Tibial nerve (tissue), 4 donors: ENCODE results near the gene PDE1C.

Experiments used
- CTCF ChIP-seq, 5 experiments: fragments of 200-600 bp in 3 of 5; fragments of 450-650 bp in 2 of 5; sonication (generic) in 3 of 5; IDR thresholded peaks; one replicate each; pipeline ENCODE4 v1.5.1; 2016 to 2019; ENCODE audit warnings: antibody characterized with exemption in 5 of 5, mild to moderate bottlenecking in 3 of 5, moderate library complexity in 2 of 5
- EP300 ChIP-seq, 2 donors: sonication (generic); formaldehyde crosslinking; IDR thresholded peaks; one replicate each; pipeline ENCODE4 v1.6.1; 2017; ENCODE audit warnings: antibody characterized with exemption in 2 of 2, mild to moderate bottlenecking in 1 of 2
- POLR2A ChIP-seq, 2 donors: fragments of 450-650 bp; IDR thresholded peaks; one replicate each; pipeline ENCODE4 v1.6.1; 2017; ENCODE audit warnings: antibody characterized with exemption in 2 of 2, mild to moderate bottlenecking in 2 of 2, moderate library complexity in 2 of 2

- TF ChIP-seq CTCF (IDR thresholded peaks at IDR 0.05) = no peak
- no peak for TF ChIP-seq EP300 (IDR thresholded peaks at IDR 0.05)
- TF ChIP-seq POLR2A (IDR thresholded peaks at IDR 0.05) = no peak
Observed at GRCh38 chr7:31957756-31958155, 112.5 kb downstream of the PDE1C start.
